Esophagus muscularis mucosa (tissue), 4 donors: ENCODE data around the gene ZNF155. TPM values are rescaled to one million over a fixed set of nuclear protein-coding genes. Genes with fewer than 3 reads are reported as not detected.

Experiments
- DNase-seq: peaks from one replicate; pipeline ENCODE4 v3.0.0-alpha.2; 2017; ENCODE audit errors: extremely low spot score
- H3K27ac ChIP-seq, 4 donors: fragments of 200-600 bp; sonication (generic); replicated peaks in 1 of 4; 1 replicate in 3 of 4; 2 replicates in 1 of 4; pipeline ENCODE4 v1.5.1; 2016 to 2019; ENCODE audit warnings: mild to moderate bottlenecking in 1 of 4
- H3K27me3 ChIP-seq, 4 donors: fragments of 200-600 bp; sonication (generic); one replicate each; pipeline versions ENCODE4 v1.5.1 to v1.6.0; 2016 to 2019
- H3K36me3 ChIP-seq, 4 donors: fragments of 200-600 bp; sonication (generic); one replicate each; pipeline ENCODE4 v1.5.1; 2016 to 2019
- H3K4me1 ChIP-seq, 4 donors: fragments of 200-600 bp; sonication (generic); one replicate each; pipeline ENCODE4 v1.5.1; 2016 to 2019
- H3K4me3 ChIP-seq, 4 donors: fragments of 200-600 bp; sonication (generic); 1 replicate in 2 of 4; 2 replicates in 2 of 4; pipeline ENCODE4 v1.5.1; 2016 to 2019; ENCODE audit warnings: mild to moderate bottlenecking in 4 of 4, moderate library complexity in 1 of 4
- H3K9me3 ChIP-seq, 4 donors: fragments of 200-600 bp; sonication (generic); 1 replicate in 3 of 4; 2 replicates in 1 of 4; pipeline ENCODE4 v1.5.1; 2016 to 2019
- CTCF ChIP-seq, 3 experiments: fragments of 200-600 bp in 2 of 3; fragments of 450-650 bp in 1 of 3; sonication (generic) in 2 of 3; IDR thresholded peaks; one replicate each; pipeline ENCODE4 v1.5.1; 2017 to 2019; ENCODE audit warnings: antibody characterized with exemption in 3 of 3, mild to moderate bottlenecking in 2 of 3, moderate library complexity in 1 of 3
- EP300 ChIP-seq: sonication (generic); formaldehyde crosslinking; IDR thresholded peaks from one replicate; pipeline ENCODE4 v1.6.1; 2017; ENCODE audit warnings: antibody characterized with exemption
- POLR2A ChIP-seq: fragments of 450-650 bp; IDR thresholded peaks from one replicate; pipeline ENCODE4 v1.6.1; 2017; ENCODE audit warnings: antibody characterized with exemption, moderate library complexity, mild to moderate bottlenecking, low read depth
- POLR2AphosphoS5 ChIP-seq, 2 donors: sonication (generic); formaldehyde crosslinking; IDR thresholded peaks; one replicate each; pipeline ENCODE4 v1.6.1; 2017; ENCODE audit warnings: antibody characterized with exemption in 2 of 2
- WGBS: methylation state at CpG from one replicate; pipeline ENCODE4 v1.1.5; 2018; 5-methylcytosine and 5-hydroxymethylcytosine counted together
- intact Hi-C: fragments of 100-400 bp; cut with DNase I; formaldehyde crosslinking; loops from one replicate; pipeline ENCODE4 v1.15.1; 2023
- small RNA-seq, 3 donors: library from RNA; depleted of rRNA; stranded (forward); fragments of <200 nt; gene quantifications; one replicate each; pipeline ENCODE3, GENCODE V24; 2016
- total RNA-seq, 4 donors: library from RNA; depleted of rRNA; stranded (reverse); fragments of >200 nt; gene quantifications; one replicate each; pipeline versions ENCODE4 v1.1.0 to v1.2.1, GENCODE V29; 2016

ZNF155 gene
- total RNA-seq, 4 donors from 2014 or later: 5.3 to 6.2 (median 5.9) TPM

DNA sequence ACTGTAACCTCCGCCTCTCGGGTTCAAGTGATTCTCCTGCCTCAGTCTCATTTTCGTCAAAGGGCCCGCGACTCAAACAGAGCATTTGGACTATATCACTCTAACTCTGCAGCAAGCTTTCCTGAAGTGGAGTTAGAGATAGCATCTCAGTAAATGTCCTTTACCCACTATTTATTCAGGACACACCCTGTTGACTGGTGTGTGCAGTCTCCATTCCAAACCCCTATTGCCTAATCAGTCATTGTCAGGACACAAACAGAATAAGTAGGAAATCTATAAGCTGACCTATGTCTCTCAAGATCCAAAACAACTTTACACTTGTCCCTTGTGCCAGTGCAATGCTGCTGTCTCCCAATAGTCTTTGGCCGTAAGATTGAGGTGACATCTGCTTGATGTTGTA lies 42.6 kb downstream of the ZNF155 start:
- H3K9me3 ChIP-seq: peaks cover 4 to 51% (median 42%) of the 10 kb centered on the region in 4 donors
- 98% methylated on average over 6 of the region's 6 CpGs for WGBS
- no peak for TF ChIP-seq EP300
- no peak for TF ChIP-seq POLR2AphosphoS5 (IDR thresholded peaks at IDR 0.05)
- no peak for TF ChIP-seq CTCF (IDR thresholded peaks at IDR 0.05)
- no peak for TF ChIP-seq POLR2A
- intact Hi-C loops: no loop called here
- H3K4me1 ChIP-seq: peaks cover 6 to 14% (median 13%) of the 10 kb centered on the region in 4 donors
- no peak for DNase-seq
- peaks cover 49 to 55% (median 51%) of the 10 kb centered on the region in 4 donors for H3K36me3 ChIP-seq
- H3K4me3 ChIP-seq: no peak overlapping the region
- no peak overlapping the region for H3K27ac ChIP-seq
- H3K27me3 ChIP-seq: no peaks in the 10 kb centered on the region

- H3K4me1 ChIP-seq: no peaks in the 10 kb centered on the region
- no peak for TF ChIP-seq EP300
- no peak for TF ChIP-seq POLR2AphosphoS5 (IDR thresholded peaks at IDR 0.05)
- TF ChIP-seq CTCF (IDR thresholded peaks at IDR 0.05): no peak
- no peak for TF ChIP-seq POLR2A
- 80% methylated on average over 1 of the region's 1 CpG for WGBS
- DNase-seq: no peak
- intact Hi-C loops: no loop called here
- H3K27me3 ChIP-seq: no peaks in the 10 kb centered on the region
- no peak overlapping the region for H3K27ac ChIP-seq
- peaks cover 56 to 63% (median 58%) of the 10 kb centered on the region in 4 donors for H3K36me3 ChIP-seq
- peaks cover 9 to 98% (median 93%) of the 10 kb centered on the region in 4 donors for H3K9me3 ChIP-seq
- no peak overlapping the region for H3K4me3 ChIP-seq
Observed at GRCh38 chr19:44032001-44032610, 48.1 kb downstream of the ZNF155 start.

DNA sequence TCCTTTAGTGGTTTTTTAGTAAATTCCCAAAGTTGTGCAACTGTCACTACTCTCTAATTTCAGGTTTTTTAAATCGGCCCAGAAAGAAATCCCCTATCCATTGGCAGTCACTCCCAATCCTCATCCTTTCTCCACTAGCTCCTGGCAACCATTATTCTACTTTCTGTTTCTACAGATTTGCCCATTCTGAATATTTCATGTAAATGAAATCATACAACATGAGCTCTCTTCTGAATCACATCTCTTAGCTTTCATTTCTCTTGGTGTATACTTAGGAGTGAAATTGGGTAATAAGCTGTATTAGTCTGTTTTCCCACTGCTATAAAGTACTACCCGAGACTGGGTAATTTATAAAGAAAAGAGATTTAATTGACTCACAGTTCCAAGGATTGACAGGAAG lies 58.2 kb downstream of the ZNF155 start:
- no peak for DNase-seq
- 74% methylated on average over 2 of the region's 2 CpGs for WGBS
- H3K27me3 ChIP-seq: no peaks in the 10 kb centered on the region
- TF ChIP-seq POLR2AphosphoS5 (IDR thresholded peaks at IDR 0.05) (no peak), POLR2A (no peak), CTCF (IDR thresholded peaks at IDR 0.05) (no peak), EP300 (no peak)
- no peaks in the 10 kb centered on the region for H3K4me1 ChIP-seq
- no peak overlapping the region for H3K27ac ChIP-seq
- peaks cover 0 to 62% (median 19%) of the 10 kb centered on the region in 4 donors for H3K9me3 ChIP-seq
- no peaks in the 10 kb centered on the region for H3K36me3 ChIP-seq
- H3K4me3 ChIP-seq: no peak overlapping the region
- intact Hi-C loops: no loop called here

Small RNA genes lying within 50 kb of the gene (small RNA-seq; reads per million reads assigned to genes)
- gene AC006213.5: 0 reads per million in 3 donors

Other genes starting within 250 kb of the ZNF155 start
- 10 to 100 TPM in 3 of 4 donors, 1 to 10 TPM in 1; 7.5 to 25.6 (median 22.3) TPM for gene SMG9, start 229.2 kb upstream of the ZNF155 start, total RNA-seq
- gene KCNN4, start 203.2 kb upstream of the ZNF155 start, total RNA-seq: 1 to 10 TPM; 1.7 to 6.7 (median 1.9) TPM
- 10 to 100 TPM in 1 of 4 donors, 1 to 10 TPM in 3; 2.8 to 12.0 (median 8.2) TPM for gene LYPD5, start 181.7 kb upstream of the ZNF155 start, total RNA-seq
- 10 to 100 TPM in 1 of 4 donors, 1 to 10 TPM in 3; 6.4 to 11.5 (median 7.5) TPM for gene ZNF283, start 156.9 kb upstream of the ZNF155 start, total RNA-seq
- gene ZNF404, start 100.2 kb upstream of the ZNF155 start, total RNA-seq: 1 to 10 TPM; 1.4 to 5.0 (median 3.5) TPM
- 10 to 100 TPM; 10.1 to 13.1 (median 12.5) TPM for gene ZNF45, start 48.9 kb upstream of the ZNF155 start, total RNA-seq
- 1 to 10 TPM; 3.5 to 7.1 (median 5.2) TPM for gene ZNF221, start 33.0 kb upstream of the ZNF155 start, total RNA-seq
- 1 to 10 TPM; 2.7 to 7.5 (median 3.5) TPM for gene ZNF230, start 18.8 kb downstream of the ZNF155 start, total RNA-seq
- 1 to 10 TPM; 1.2 to 3.8 (median 2.3) TPM for gene ZNF222, start 41.2 kb downstream of the ZNF155 start, total RNA-seq
- gene ZNF223, start 67.8 kb downstream of the ZNF155 start, total RNA-seq: 1 to 10 TPM in 3 of 4 donors, under 1 TPM in 1; 0.83 to 2.6 (median 2.5) TPM
- gene ZNF284, start 88.0 kb downstream of the ZNF155 start, total RNA-seq: 1 to 10 TPM; 1.3 to 2.9 (median 2.5) TPM
- gene ZNF224, start 110.2 kb downstream of the ZNF155 start, total RNA-seq: 10 to 100 TPM; 12.4 to 28.7 (median 16.2) TPM
- 1 to 10 TPM; 3.3 to 6.2 (median 3.9) TPM for gene ZNF225, start 129.2 kb downstream of the ZNF155 start, total RNA-seq
- 1 to 10 TPM; 5.4 to 7.0 (median 5.7) TPM for gene ZNF234, start 157.4 kb downstream of the ZNF155 start, total RNA-seq
- 10 to 100 TPM; 12.9 to 14.4 (median 13.2) TPM for gene ZNF226, start 180.9 kb downstream of the ZNF155 start, total RNA-seq
- gene ZNF227, start 228.3 kb downstream of the ZNF155 start, total RNA-seq: 10 to 100 TPM; 10.9 to 13.3 (median 12.4) TPM